ENCODE data around the gene STXBP1.

- no peak for TF ChIP-seq CTCF (IDR thresholded peaks at IDR 0.05 in 2 of 3, conservative IDR thresholded peaks at IDR 0.05 in 1 of 3; ENCODE audit: insufficient read depth in 2 of 3, low read depth in 1 of 3, low read length in 3 of 3)
- TF ChIP-seq CBX3 (IDR thresholded peaks at IDR 0.05; ENCODE audit: borderline replicate concordance in 1 of 2, low read length in 2 of 2): no peak
- TF ChIP-seq, protein P1, sequence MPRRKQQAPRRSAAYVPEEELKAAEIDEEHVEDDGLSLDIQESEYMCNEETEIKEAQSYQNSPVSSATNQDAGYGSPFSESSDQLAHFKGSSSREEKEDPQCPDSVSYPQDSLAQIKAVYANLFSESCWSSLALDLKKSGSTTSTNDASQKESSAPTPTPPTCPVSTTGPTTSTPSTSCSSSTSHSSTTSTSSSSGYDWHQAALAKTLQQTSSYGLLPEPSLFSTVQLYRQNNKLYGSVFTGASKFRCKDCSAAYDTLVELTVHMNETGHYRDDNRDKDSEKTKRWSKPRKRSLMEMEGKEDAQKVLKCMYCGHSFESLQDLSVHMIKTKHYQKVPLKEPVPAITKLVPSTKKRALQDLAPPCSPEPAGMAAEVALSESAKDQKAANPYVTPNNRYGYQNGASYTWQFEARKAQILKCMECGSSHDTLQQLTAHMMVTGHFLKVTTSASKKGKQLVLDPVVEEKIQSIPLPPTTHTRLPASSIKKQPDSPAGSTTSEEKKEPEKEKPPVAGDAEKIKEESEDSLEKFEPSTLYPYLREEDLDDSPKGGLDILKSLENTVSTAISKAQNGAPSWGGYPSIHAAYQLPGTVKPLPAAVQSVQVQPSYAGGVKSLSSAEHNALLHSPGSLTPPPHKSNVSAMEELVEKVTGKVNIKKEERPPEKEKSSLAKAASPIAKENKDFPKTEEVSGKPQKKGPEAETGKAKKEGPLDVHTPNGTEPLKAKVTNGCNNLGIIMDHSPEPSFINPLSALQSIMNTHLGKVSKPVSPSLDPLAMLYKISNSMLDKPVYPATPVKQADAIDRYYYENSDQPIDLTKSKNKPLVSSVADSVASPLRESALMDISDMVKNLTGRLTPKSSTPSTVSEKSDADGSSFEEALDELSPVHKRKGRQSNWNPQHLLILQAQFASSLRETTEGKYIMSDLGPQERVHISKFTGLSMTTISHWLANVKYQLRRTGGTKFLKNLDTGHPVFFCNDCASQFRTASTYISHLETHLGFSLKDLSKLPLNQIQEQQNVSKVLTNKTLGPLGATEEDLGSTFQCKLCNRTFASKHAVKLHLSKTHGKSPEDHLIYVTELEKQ (CRISPR knock-in tag; IDR thresholded peaks at IDR 0.05): no peak
- no peak for TF ChIP-seq IRF2 (CRISPR knock-in tag; IDR thresholded peaks at IDR 0.05)
- no peak for TF ChIP-seq POLR2AphosphoS5 (IDR thresholded peaks at IDR 0.05; ENCODE audit: control insufficient read depth, insufficient read depth, low read depth, low read length)
- TF ChIP-seq BCL6 (CRISPR knock-in tag; IDR thresholded peaks at IDR 0.05): no peak
- TF ChIP-seq, protein P2, sequence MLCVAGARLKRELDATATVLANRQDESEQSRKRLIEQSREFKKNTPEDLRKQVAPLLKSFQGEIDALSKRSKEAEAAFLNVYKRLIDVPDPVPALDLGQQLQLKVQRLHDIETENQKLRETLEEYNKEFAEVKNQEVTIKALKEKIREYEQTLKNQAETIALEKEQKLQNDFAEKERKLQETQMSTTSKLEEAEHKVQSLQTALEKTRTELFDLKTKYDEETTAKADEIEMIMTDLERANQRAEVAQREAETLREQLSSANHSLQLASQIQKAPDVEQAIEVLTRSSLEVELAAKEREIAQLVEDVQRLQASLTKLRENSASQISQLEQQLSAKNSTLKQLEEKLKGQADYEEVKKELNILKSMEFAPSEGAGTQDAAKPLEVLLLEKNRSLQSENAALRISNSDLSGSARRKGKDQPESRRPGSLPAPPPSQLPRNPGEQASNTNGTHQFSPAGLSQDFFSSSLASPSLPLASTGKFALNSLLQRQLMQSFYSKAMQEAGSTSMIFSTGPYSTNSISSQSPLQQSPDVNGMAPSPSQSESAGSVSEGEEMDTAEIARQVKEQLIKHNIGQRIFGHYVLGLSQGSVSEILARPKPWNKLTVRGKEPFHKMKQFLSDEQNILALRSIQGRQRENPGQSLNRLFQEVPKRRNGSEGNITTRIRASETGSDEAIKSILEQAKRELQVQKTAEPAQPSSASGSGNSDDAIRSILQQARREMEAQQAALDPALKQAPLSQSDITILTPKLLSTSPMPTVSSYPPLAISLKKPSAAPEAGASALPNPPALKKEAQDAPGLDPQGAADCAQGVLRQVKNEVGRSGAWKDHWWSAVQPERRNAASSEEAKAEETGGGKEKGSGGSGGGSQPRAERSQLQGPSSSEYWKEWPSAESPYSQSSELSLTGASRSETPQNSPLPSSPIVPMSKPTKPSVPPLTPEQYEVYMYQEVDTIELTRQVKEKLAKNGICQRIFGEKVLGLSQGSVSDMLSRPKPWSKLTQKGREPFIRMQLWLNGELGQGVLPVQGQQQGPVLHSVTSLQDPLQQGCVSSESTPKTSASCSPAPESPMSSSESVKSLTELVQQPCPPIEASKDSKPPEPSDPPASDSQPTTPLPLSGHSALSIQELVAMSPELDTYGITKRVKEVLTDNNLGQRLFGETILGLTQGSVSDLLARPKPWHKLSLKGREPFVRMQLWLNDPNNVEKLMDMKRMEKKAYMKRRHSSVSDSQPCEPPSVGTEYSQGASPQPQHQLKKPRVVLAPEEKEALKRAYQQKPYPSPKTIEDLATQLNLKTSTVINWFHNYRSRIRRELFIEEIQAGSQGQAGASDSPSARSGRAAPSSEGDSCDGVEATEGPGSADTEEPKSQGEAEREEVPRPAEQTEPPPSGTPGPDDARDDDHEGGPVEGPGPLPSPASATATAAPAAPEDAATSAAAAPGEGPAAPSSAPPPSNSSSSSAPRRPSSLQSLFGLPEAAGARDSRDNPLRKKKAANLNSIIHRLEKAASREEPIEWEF (CRISPR knock-in tag; IDR thresholded peaks at IDR 0.05): no peak
Observed at GRCh38 chr9:127580366-127580765, 31.7 kb upstream of the STXBP1 start.

Data from K562 (cell line).